ENCODE results near the gene ELK3.

DNA sequence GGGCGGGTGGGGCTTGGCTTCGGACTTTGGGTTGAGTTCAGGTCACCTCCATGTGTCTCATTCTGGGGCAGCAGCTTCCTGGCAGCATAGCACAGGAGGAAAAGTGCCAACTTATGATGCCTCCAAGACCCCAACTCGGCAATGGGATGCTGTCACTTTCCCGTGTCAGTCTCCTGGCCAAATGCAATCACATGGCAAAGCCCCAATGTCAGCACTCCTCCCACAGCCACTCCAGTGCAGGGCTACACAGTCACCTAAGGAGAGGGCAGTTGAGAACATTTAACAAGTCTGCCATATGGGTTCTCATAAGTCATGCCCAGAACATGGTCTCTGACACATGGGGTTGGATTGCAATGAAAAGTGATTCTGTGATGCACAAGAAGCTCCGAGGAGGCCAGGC lies 26.7 kb downstream of the ELK3 start:
- TF ChIP-seq CTCF (IDR thresholded peaks at IDR 0.05): no peak
- TF ChIP-seq EP300 (IDR thresholded peaks at IDR 0.05): no peak
